ENCODE results near the gene ZNF516.
"Not testable (repeated sequence)": the region's sequence is repeated elsewhere in the genome, so short reads cannot be mapped to it uniquely, and the experiment has no call there.

ZNF516 gene, protein sequence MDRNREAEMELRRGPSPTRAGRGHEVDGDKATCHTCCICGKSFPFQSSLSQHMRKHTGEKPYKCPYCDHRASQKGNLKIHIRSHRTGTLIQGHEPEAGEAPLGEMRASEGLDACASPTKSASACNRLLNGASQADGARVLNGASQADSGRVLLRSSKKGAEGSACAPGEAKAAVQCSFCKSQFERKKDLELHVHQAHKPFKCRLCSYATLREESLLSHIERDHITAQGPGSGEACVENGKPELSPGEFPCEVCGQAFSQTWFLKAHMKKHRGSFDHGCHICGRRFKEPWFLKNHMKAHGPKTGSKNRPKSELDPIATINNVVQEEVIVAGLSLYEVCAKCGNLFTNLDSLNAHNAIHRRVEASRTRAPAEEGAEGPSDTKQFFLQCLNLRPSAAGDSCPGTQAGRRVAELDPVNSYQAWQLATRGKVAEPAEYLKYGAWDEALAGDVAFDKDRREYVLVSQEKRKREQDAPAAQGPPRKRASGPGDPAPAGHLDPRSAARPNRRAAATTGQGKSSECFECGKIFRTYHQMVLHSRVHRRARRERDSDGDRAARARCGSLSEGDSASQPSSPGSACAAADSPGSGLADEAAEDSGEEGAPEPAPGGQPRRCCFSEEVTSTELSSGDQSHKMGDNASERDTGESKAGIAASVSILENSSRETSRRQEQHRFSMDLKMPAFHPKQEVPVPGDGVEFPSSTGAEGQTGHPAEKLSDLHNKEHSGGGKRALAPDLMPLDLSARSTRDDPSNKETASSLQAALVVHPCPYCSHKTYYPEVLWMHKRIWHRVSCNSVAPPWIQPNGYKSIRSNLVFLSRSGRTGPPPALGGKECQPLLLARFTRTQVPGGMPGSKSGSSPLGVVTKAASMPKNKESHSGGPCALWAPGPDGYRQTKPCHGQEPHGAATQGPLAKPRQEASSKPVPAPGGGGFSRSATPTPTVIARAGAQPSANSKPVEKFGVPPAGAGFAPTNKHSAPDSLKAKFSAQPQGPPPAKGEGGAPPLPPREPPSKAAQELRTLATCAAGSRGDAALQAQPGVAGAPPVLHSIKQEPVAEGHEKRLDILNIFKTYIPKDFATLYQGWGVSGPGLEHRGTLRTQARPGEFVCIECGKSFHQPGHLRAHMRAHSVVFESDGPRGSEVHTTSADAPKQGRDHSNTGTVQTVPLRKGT

DNA sequence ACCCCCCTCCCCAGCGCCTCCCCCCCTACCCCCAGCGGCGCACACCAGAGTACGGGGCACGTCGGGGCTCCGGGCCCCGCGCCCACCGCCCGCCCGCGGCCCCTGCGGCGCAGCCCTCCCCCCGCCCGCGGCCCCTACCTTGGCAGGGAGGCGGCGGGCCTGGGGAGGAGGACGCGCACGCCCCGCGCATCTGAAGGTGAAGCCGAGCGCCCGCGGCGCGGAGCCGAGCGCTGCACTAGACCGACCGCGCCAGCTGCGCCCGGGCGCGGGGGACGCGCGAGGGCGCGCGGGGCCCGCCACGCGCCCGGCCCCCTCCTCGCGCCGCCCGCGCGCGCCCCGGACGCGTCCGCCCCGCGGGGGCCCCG, at the start of gene ZNF516:
ZNF516 (minus strand) TSS at position 237 of the 365 bp plus-strand sequence. CDS start 52,188 bp downstream, outside the sequence.
- Histone ChIP-seq H3K36me3 (ENCODE audit: insufficient read depth, low read length) (no peaks in the 10 kb centered on the region), H3K4me3 (ENCODE audit: low read length) (peak within 1 kb of the TSS; percentile 90), H3K9me3 (ENCODE audit: low read length) (no peaks in the 10 kb centered on the region), H2AFZ (ENCODE audit: low read depth, low read length) (peak within 1 kb of the TSS; percentile 31), H3K4me1 (ENCODE audit: insufficient read depth, low read length) (peaks cover 24% of the 10 kb centered on the region), H3K27me3 (ENCODE audit: insufficient read depth, low read length) (no peaks in the 10 kb centered on the region)

DNA sequence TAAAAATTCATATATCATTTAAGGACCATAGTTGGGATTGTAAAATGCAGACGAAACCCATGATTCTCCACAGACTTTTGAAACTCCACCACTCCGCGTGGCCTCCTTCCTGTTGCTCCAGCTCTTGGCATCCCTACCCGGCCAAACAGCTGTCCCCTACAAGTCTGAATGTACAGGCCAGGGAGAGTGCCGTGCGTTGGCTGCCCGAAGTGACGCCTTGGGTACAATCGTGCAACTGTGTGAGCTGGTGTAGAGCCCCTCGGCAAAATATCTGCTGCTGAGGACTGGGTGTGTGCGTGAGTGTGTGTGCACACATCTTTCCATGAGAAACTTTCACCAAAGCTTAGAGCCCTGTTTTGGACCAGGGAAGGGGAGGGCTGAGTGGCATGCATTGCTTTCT, 43.8 kb upstream of the ZNF516 start:
- Histone ChIP-seq H3K9me3 (ENCODE audit: low read length) (peaks cover 7% of the 10 kb centered on the region), H3K27me3 (ENCODE audit: insufficient read depth, low read length) (no peaks in the 10 kb centered on the region), H3K4me3 (ENCODE audit: low read length) (no peak overlapping the region), H3K4me1 (ENCODE audit: insufficient read depth, low read length) (peaks cover 5% of the 10 kb centered on the region), H2AFZ (ENCODE audit: low read depth, low read length) (no peak overlapping the region), H3K36me3 (ENCODE audit: insufficient read depth, low read length) (no peaks in the 10 kb centered on the region)

DNA sequence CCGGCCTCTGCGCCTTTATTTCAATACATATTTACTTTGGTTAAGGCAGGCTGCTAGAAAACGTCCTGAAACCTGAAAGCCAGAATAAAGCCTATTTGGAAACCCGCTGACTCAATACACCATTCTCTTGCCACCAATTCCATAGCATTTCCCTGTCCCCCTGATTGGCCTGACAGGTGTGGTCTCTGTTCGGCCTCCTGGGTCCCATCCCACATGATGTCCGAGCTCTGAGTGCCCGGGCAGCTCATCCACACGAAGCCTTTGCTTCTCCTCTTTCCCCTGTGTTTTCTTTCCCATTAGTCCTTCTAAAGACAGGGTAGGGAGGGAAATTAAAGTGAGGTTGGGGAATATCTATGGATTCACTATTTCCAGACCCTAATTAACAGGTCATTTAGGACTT, 42.6 kb upstream of the ZNF516 start:
- Histone ChIP-seq H3K4me3 (ENCODE audit: low read length) (no peak overlapping the region), H3K27me3 (ENCODE audit: insufficient read depth, low read length) (no peaks in the 10 kb centered on the region), H3K36me3 (ENCODE audit: insufficient read depth, low read length) (no peaks in the 10 kb centered on the region), H3K4me1 (ENCODE audit: insufficient read depth, low read length) (peaks cover 5% of the 10 kb centered on the region), H3K9me3 (ENCODE audit: low read length) (peaks cover 7% of the 10 kb centered on the region), H2AFZ (ENCODE audit: low read depth, low read length) (no peak overlapping the region)

DNA sequence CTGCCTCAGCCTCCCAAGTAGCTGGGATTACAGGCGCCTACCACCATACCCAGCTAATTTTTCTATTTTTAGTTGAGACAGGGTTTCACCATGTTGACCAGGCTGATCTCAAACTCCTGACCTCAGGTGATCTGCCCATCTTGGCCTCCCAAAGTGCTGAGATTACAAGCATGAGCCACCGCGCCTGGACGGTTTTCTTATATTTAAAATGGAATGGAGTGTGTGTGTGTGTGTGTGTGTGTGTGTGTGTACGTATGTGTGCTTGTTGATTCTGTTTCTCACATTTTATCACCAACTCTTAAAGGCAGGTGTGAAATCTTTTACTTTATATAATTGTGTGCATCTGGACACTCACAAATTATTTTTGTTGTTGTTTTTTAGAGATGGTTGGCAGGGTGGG, 41.6 kb upstream of the ZNF516 start:
- not testable (repeated sequence) for H3K36me3 ChIP-seq (ENCODE audit: insufficient read depth, low read length); H3K9me3 ChIP-seq (ENCODE audit: low read length); H3K27me3 ChIP-seq (ENCODE audit: insufficient read depth, low read length); H2AFZ ChIP-seq (ENCODE audit: low read depth, low read length); H3K4me3 ChIP-seq (ENCODE audit: low read length); H3K4me1 ChIP-seq (ENCODE audit: insufficient read depth, low read length)

DNA sequence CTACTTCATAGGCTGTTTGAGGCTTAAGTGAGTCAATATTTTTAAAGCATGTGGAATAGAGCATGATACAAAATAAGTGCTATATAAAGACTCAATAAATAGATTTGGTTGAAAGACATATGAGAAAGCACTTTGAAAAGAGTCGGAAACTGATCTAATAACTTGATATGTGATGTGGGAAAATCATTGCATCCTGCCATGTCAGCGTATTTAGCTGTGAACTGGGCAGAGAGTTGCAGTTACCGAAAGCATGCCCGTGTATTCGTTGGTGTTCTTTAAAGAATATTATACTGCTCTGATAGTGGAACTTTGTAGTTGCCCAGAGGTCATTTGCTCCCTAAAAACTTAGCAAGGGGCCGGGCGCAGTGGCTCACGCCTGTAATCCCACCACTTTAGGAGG, 37.8 kb upstream of the ZNF516 start:
- peaks cover 11% of the 10 kb centered on the region for H3K4me1 ChIP-seq (ENCODE audit: insufficient read depth, low read length)
- H3K9me3 ChIP-seq (ENCODE audit: low read length), result peaks cover 3% of the 10 kb centered on the region
- no peak overlapping the region for H2AFZ ChIP-seq (ENCODE audit: low read depth, low read length)
- no peak overlapping the region for H3K4me3 ChIP-seq (ENCODE audit: low read length)
- H3K27me3 ChIP-seq (ENCODE audit: insufficient read depth, low read length), result no peaks in the 10 kb centered on the region
- H3K36me3 ChIP-seq (ENCODE audit: insufficient read depth, low read length), result no peaks in the 10 kb centered on the region

DNA sequence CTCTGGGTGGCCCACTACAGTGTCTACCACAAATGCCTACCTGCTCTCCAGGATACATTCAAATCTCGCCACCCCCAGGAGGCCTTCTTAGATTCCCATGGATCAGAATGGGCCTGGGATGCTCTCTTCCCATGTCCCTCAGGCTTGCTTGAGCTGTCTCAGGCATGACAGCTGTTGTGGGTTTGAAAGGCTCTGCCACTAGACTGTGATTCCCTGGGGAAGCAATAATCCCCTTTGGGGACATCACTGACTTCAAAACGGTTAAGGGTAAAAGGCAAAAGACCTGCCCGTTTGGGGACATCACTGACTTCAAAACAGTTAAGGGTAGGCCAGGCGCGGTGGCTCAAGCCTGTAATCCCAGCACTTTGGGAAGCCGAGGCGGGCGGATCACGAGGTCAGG, 35.8 kb upstream of the ZNF516 start:
- H2AFZ ChIP-seq (ENCODE audit: low read depth, low read length), result no peak overlapping the region

DNA sequence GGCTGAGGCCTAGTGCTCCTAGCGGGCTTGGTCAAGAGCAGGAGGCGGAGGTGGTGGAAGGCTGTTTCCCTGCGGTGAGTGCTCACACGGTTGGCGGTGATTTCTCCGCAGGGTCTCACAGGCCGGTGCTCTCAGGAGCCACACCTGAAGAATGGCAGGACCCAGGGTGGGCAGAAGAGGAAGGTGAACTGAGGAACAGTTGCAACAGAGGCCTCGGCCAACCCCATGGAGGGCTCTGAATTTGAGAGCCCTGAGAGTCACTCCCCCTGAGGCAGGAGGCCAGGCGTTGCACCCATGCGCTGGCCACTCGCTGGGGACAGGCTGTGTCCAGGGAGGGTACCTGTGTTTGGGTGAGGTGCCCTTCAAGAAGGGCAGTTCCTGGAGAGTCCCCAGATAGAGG, 35.3 kb upstream of the ZNF516 start:
- Histone ChIP-seq H3K4me1 (ENCODE audit: insufficient read depth, low read length) (peaks cover 18% of the 10 kb centered on the region), H3K9me3 (ENCODE audit: low read length) (no peaks in the 10 kb centered on the region), H3K4me3 (ENCODE audit: low read length) (no peak overlapping the region), H3K27me3 (ENCODE audit: insufficient read depth, low read length) (no peaks in the 10 kb centered on the region), H2AFZ (ENCODE audit: low read depth, low read length) (no peak overlapping the region), H3K36me3 (ENCODE audit: insufficient read depth, low read length) (no peaks in the 10 kb centered on the region)

More for the DNA sequence above, 35.8 kb upstream of the ZNF516 start:
- no peak overlapping the region for H3K4me3 ChIP-seq (ENCODE audit: low read length)
- no peaks in the 10 kb centered on the region for H3K27me3 ChIP-seq (ENCODE audit: insufficient read depth, low read length)
- no peaks in the 10 kb centered on the region for H3K9me3 ChIP-seq (ENCODE audit: low read length)
- peaks cover 14% of the 10 kb centered on the region for H3K4me1 ChIP-seq (ENCODE audit: insufficient read depth, low read length)
- no peaks in the 10 kb centered on the region for H3K36me3 ChIP-seq (ENCODE audit: insufficient read depth, low read length)

DNA sequence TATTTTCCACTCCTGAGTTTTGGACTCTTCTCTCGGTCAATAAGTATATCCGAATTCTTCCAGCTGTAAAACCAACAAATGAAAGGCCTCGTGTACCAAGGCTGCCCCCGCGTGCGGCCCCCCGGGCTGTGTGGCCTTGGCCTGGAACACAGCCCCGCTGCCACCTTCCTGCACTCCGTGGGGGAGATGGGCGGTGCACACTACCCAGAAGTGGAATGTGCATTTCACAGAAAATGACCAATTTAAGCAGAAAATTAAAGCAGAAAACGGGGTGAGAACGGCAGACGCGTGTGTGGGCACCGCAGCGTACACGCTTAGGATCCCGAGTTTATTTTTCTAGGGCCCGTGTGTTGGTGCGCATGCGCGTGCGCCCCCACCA, 34.4 kb upstream of the ZNF516 start:
- Histone ChIP-seq H3K36me3 (ENCODE audit: insufficient read depth, low read length) (no peaks in the 10 kb centered on the region), H3K27me3 (ENCODE audit: insufficient read depth, low read length) (no peaks in the 10 kb centered on the region), H3K4me3 (ENCODE audit: low read length) (no peak overlapping the region), H2AFZ (ENCODE audit: low read depth, low read length) (no peak overlapping the region), H3K9me3 (ENCODE audit: low read length) (no peaks in the 10 kb centered on the region), H3K4me1 (ENCODE audit: insufficient read depth, low read length) (peaks cover 28% of the 10 kb centered on the region)

DNA sequence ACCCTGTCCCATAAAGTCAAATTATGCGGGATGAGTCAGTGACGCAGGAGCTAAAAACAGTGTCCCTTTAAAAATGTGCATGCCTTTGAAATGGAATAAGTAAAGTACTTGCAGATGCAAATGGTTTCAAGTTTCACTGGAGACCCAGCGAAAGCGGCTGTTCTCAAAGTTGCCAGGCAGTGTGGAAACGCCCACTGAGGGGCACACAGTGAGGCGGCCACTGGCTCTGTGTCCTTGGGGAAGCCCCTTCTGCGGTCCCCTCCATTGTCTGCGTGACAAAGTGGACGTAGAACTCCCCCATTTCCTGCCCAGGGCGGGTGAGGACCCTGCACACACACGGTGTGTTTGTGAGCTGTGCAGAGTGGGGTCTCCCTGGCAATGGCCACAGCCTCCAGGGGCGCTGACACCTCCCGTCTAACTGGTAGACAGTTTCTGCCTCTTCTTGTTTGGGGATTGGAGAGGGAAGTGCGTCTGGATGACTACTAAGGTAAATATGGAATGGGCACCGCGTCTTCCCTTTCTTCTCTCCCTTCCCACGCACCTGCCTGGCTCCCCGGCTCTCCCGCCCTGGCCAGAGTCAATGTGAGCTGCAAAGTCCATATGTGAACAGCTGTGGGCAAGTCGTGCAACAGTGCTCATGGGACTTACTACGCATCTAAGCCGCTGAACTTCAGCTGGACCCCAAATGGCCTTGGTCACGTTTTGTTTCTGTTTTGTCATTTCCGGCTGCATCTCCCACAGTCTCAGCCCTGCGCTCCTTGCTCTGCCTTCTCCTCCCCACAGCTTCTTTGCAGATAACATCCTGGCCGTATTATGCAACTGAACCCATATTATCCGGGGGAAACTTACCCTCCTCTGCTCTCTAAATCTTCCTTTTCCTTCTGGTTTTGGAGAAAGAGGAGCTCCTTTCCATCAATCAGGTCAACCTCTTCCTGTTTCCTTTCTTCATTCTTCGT, 33.7 kb upstream of the ZNF516 start:
- no peak overlapping the region for H3K4me3 ChIP-seq (ENCODE audit: low read length)
- H3K27me3 ChIP-seq (ENCODE audit: insufficient read depth, low read length), result no peaks in the 10 kb centered on the region
- no peaks in the 10 kb centered on the region for H3K36me3 ChIP-seq (ENCODE audit: insufficient read depth, low read length)
- H3K4me1 ChIP-seq (ENCODE audit: insufficient read depth, low read length), result peaks cover 28% of the 10 kb centered on the region
- peak overlapping the region; percentile 78 for H2AFZ ChIP-seq (ENCODE audit: low read depth, low read length)
- no peaks in the 10 kb centered on the region for H3K9me3 ChIP-seq (ENCODE audit: low read length)

DNA sequence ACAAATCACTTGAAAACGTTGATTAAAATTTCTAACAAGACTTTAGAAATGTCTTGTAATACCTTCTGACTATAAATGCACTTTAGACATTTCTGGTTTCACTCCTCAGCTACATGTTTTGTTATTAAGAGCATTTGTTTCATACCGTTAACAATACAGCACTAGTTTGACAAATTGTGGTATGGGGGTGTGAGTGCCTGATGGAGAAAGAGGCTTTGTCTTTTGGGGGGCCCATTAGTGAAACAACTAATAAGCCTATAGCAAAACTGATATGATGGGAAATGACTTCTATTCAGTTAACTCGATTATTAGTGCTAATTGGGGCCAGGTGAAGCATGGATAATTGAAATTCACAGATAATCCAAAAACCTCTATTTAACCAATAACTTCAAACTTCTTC, 30.9 kb upstream of the ZNF516 start:
- H3K4me1 ChIP-seq (ENCODE audit: insufficient read depth, low read length), result peaks cover 41% of the 10 kb centered on the region
- no peaks in the 10 kb centered on the region for H3K36me3 ChIP-seq (ENCODE audit: insufficient read depth, low read length)
- no peak overlapping the region for H3K4me3 ChIP-seq (ENCODE audit: low read length)

DNA sequence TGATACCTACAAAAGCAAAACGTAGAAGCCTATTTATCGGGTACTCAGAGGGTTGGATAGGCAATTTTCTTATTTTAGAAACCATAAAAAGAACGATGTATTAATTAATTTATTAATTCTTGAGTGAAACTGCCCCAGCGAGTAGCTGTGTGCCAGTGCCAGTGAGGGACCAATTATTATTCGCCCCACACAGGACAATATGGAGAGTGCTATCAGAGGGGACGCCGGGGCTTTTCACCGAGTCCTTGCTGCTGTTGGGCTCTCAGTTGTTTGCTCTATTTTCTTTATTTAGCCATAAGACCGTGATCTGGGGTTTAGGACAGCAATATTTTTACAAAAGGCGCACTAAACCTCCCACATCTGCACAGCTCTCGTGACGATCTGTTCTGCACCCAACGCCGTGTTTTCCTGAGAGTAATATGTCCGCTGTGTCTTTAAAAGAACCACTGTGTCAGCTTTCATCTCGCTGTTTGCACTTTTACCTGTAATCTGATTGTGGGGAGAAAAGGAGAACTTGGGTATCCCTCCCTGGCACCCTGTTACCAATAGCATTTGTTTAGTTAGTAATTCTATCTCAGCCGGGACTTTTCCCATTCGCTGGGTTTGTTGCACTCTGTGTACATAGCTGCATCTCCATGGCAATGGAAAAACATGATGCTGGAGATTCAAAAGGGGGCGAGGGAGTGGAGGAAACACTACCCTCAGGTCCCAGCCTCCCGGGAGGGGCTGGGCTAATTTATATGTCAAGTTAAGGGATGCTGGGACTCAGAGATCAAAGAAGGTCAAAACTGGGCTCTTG, 30.1 kb upstream of the ZNF516 start:
- Histone ChIP-seq H3K36me3 (ENCODE audit: insufficient read depth, low read length) (no peaks in the 10 kb centered on the region), H3K4me3 (ENCODE audit: low read length) (peak overlapping the region; percentile 63), H3K4me1 (ENCODE audit: insufficient read depth, low read length) (peaks cover 46% of the 10 kb centered on the region), H3K9me3 (ENCODE audit: low read length) (no peaks in the 10 kb centered on the region), H3K27me3 (ENCODE audit: insufficient read depth, low read length) (no peaks in the 10 kb centered on the region), H2AFZ (ENCODE audit: low read depth, low read length) (peak overlapping the region; percentile 90)

More for the DNA sequence above, 30.9 kb upstream of the ZNF516 start:
- Histone ChIP-seq H2AFZ (ENCODE audit: low read depth, low read length) (no peak overlapping the region), H3K27me3 (ENCODE audit: insufficient read depth, low read length) (no peaks in the 10 kb centered on the region), H3K9me3 (ENCODE audit: low read length) (no peaks in the 10 kb centered on the region)

DNA sequence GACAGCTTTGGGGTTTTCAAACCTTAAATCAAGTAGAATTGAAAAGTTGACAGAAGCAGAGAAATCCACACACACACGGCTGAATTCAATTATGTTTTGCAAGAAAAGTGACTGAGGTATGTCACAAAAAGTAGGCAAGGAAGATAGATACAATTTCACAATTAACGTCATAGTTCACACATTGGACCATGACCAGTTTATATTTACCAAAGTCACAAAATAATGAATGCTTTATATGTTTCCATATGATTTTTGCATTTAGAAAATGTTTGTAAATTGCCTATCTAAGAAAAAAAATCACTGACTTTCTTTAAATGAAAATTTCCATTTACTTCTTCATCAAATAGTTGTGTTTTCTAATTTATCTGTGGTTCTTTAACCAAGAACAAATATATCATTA, 29.4 kb upstream of the ZNF516 start:
- H3K27me3 ChIP-seq (ENCODE audit: insufficient read depth, low read length), result no peaks in the 10 kb centered on the region
- no peaks in the 10 kb centered on the region for H3K9me3 ChIP-seq (ENCODE audit: low read length)
- no peak overlapping the region for H3K4me3 ChIP-seq (ENCODE audit: low read length)
- peaks cover 50% of the 10 kb centered on the region for H3K4me1 ChIP-seq (ENCODE audit: insufficient read depth, low read length)
- no peaks in the 10 kb centered on the region for H3K36me3 ChIP-seq (ENCODE audit: insufficient read depth, low read length)
- H2AFZ ChIP-seq (ENCODE audit: low read depth, low read length), result no peak overlapping the region
